Measurements from ENCODE around the gene PLB1.

DNA sequence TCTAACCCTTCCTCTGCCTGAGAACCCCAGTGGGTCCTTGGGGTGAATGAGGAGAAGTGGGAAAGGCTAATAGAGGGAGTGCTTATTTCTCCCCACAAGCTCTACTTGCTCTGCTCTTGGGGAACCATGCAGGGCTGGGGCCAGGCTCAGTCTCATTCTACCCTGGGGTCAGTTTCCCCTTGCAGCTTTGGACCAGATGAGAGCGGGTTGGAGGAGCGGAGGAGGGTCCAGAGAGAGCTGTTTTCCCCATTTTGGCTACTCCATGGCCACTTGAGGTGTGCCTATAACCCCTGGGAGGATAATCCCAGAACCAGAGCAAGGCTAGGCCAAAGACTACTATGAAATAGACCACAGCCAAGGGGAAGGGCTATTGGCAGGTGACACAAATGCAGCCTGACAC lies 29.6 kb downstream of the PLB1 start:
- TF ChIP-seq, protein P1, sequence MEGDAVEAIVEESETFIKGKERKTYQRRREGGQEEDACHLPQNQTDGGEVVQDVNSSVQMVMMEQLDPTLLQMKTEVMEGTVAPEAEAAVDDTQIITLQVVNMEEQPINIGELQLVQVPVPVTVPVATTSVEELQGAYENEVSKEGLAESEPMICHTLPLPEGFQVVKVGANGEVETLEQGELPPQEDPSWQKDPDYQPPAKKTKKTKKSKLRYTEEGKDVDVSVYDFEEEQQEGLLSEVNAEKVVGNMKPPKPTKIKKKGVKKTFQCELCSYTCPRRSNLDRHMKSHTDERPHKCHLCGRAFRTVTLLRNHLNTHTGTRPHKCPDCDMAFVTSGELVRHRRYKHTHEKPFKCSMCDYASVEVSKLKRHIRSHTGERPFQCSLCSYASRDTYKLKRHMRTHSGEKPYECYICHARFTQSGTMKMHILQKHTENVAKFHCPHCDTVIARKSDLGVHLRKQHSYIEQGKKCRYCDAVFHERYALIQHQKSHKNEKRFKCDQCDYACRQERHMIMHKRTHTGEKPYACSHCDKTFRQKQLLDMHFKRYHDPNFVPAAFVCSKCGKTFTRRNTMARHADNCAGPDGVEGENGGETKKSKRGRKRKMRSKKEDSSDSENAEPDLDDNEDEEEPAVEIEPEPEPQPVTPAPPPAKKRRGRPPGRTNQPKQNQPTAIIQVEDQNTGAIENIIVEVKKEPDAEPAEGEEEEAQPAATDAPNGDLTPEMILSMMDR (IDR thresholded peaks at IDR 0.05) = no peak
- no peak for TF ChIP-seq EZH2 (IDR thresholded peaks at IDR 0.05; ENCODE audit: borderline replicate concordance, insufficient read depth, low read depth, low read length, poor library complexity, severe bottlenecking)
